Neural progenitor cell (in vitro differentiated cells): ENCODE measurements around the gene TOB1. TPM values are rescaled to one million over a fixed set of nuclear protein-coding genes. Genes with fewer than 3 reads are reported as not detected.
"Not testable (repeated sequence)": the region's sequence is repeated elsewhere in the genome, so short reads cannot be mapped to it uniquely, and the experiment has no call there.

Experiments
- DNase-seq: peaks from one replicate; pipeline ENCODE4 v3.0.0-alpha.2; 2016; ENCODE audit warnings: low spot score
- H2AFZ ChIP-seq: fragments of 200-600 bp; sonication (generic); replicated peaks from 2 replicates; pipeline ENCODE4 v1.6.1; 2016; ENCODE audit warnings: antibody characterized with exemption
- H3F3A ChIP-seq: fragments of 200-600 bp; sonication (generic); 2 replicates; pipeline ENCODE4 v1.6.1; 2016; ENCODE audit warnings: antibody characterized with exemption, low read depth
- H3K27ac ChIP-seq: fragments of 200-600 bp; sonication (generic); 2 replicates; pipeline ENCODE4 v1.5.1; 2016; ENCODE audit warnings: mild to moderate bottlenecking
- H3K27me3 ChIP-seq: fragments of 200-600 bp; sonication (generic); 2 replicates; pipeline ENCODE4 v1.6.1; 2016; ENCODE audit warnings: mild to moderate bottlenecking, moderate library complexity
- H3K36me3 ChIP-seq: fragments of 200-600 bp; sonication (generic); 2 replicates; pipeline ENCODE4 v1.5.1; 2016
- H3K4me1 ChIP-seq: fragments of 200-600 bp; sonication (generic); 2 replicates; pipeline ENCODE4 v1.6.1; 2016; ENCODE audit warnings: mixed run types
- H3K4me2 ChIP-seq: fragments of 200-600 bp; sonication (generic); 2 replicates; pipeline ENCODE4 v1.6.1; 2016
- H3K4me3 ChIP-seq: fragments of 200-600 bp; sonication (generic); 2 replicates; pipeline ENCODE4 v1.5.1; 2016
- H3K79me2 ChIP-seq: fragments of 200-600 bp; sonication (generic); 2 replicates; pipeline ENCODE4 v1.6.1; 2016; ENCODE audit warnings: low read depth
- H3K9ac ChIP-seq: fragments of 200-600 bp; sonication (generic); 2 replicates; pipeline ENCODE4 v1.6.1; 2016
- H3K9me3 ChIP-seq: fragments of 200-600 bp; sonication (generic); 2 replicates; pipeline ENCODE4 v1.5.1; 2016; ENCODE audit warnings: low read depth
- H4K20me1 ChIP-seq: fragments of 200-600 bp; sonication (generic); 2 replicates; pipeline ENCODE4 v1.6.1; 2016; ENCODE audit warnings: low read depth
- H3K27ac Mint-ChIP-seq: 3 replicates; pipeline ENCODE4 v1.8.0; 2021; ENCODE audit warnings: mixed read lengths
- H3K27me3 Mint-ChIP-seq: 2 replicates; pipeline ENCODE4 v1.8.0; 2022; ENCODE audit warnings: low read depth, mild to moderate bottlenecking, inconsistent platforms, moderate library complexity, mixed read lengths; ENCODE audit not compliant: insufficient read depth
- H3K36me3 Mint-ChIP-seq: 3 replicates; pipeline ENCODE4 v1.8.0; 2021; ENCODE audit warnings: mixed read lengths
- H3K4me1 Mint-ChIP-seq: 3 replicates; pipeline ENCODE4 v1.8.0; 2021; ENCODE audit warnings: mixed read lengths
- H3K4me3 Mint-ChIP-seq: 3 replicates; pipeline ENCODE4 v1.8.0; 2021; ENCODE audit warnings: mild to moderate bottlenecking, moderate library complexity, mixed read lengths
- H3K9me3 Mint-ChIP-seq: 3 replicates; pipeline ENCODE4 v1.8.0; 2020; ENCODE audit warnings: mixed read lengths
- CTCF ChIP-seq: fragments of 200-600 bp; sonication (generic); IDR thresholded peaks from 2 replicates; pipeline ENCODE4 v1.5.1; 2017; ENCODE audit warnings: antibody characterized with exemption, mild to moderate bottlenecking
- EZH2 ChIP-seq: fragments of 200-600 bp; sonication (generic); IDR thresholded peaks from 2 replicates; pipeline ENCODE4 v1.6.1; 2017; ENCODE audit warnings: antibody characterized with exemption, mild to moderate bottlenecking, moderate library complexity
- EZH2phosphoT487 ChIP-seq: fragments of 200-600 bp; sonication (generic); IDR thresholded peaks from 2 replicates; pipeline ENCODE4 v1.6.1; 2017; ENCODE audit warnings: antibody characterized with exemption
- total RNA-seq: library from RNA; depleted of rRNA; stranded (reverse); fragments of >200 nt; gene quantifications from 2 replicates; pipeline ENCODE4 v1.2.3, GENCODE V29; 2015; ENCODE audit warnings: low replicate concordance

TOB1 gene
- total RNA-seq, 1 donor from 2014 or later, result 18.2 TPM

DNA sequence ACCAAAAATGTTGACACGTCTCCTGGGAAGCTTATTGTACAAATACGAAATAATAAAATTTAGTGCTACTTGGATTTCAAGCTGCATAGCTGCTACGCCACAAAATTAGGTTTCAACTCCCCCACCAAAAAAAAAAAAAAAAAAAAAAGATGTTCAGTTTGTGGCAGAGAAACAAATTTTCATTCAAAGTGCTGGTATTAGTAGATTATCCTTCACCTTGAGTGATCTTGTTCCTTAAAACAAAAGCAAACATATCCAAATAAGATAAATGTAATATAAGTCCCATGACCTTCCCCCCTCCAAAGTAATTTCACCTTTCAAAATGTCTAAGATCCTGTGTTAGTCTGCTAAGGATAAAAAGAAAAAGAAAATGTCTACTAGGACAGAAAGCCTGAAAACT, 2.2 kb downstream of the TOB1 start:
- H3K4me2 ChIP-seq, result peak overlapping the region; percentile 98
- H3K9me3 Mint-ChIP-seq, result peaks cover 3% of the 10 kb centered on the region
- peaks cover 17% of the 10 kb centered on the region for H3K36me3 ChIP-seq
- peaks cover 73% of the 10 kb centered on the region for H3F3A ChIP-seq
- peaks cover 11% of the 10 kb centered on the region for H3K36me3 Mint-ChIP-seq
- H3K79me2 ChIP-seq, result peaks cover 58% of the 10 kb centered on the region
- peak overlapping the region; percentile 94 for H3K4me3 ChIP-seq
- H3K4me3 Mint-ChIP-seq, result peak overlapping the region; percentile 100
- H4K20me1 ChIP-seq, result peaks cover 47% of the 10 kb centered on the region
- no peak for TF ChIP-seq EZH2
- no peak overlapping the region for H3K27ac ChIP-seq
- peak overlapping the region; percentile 77 for H3K9ac ChIP-seq
- peak overlapping the region; percentile 13 for H3K27ac Mint-ChIP-seq
- peaks cover 33% of the 10 kb centered on the region for H3K4me1 ChIP-seq
- DNase-seq, result no peak
- H3K27me3 Mint-ChIP-seq, result peaks cover 6% of the 10 kb centered on the region
- H2AFZ ChIP-seq, result no peak overlapping the region
- peaks cover 39% of the 10 kb centered on the region for H3K4me1 Mint-ChIP-seq
- H3K27me3 ChIP-seq, result no peaks in the 10 kb centered on the region
- H3K9me3 ChIP-seq, result no peaks in the 10 kb centered on the region

DNA sequence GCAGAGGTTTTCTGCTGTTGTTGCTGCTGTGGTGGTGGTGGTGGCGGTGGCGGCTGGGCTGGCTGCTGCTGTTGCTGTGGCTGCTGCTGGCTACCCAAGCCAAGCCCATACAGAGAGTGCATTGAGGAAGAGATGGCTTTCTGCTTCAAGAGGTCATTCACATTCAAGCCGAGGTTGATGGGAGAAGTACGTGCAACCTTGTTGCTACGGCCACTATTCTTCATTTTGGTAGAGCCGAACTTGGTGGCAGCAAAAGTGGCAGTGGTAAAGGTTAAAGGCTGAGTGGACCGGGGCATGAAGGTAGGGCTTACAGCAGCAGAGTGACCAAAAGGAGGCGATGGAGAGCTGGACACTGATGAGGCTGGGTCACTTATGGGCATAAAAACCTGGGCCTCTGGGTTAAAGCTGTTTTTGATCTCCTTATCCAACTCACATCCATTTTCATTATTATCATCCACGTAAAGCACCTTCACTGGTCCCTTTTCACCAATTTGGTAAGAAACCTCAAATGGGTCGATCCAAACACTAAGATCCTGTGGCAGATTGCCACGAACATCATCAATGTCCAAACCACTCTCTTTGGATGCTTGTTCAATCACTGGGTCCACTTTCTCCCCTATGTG, 2.8 kb downstream of the TOB1 start:
- Histone ChIP-seq H3K4me1 (peaks cover 27% of the 10 kb centered on the region), H4K20me1 (peaks cover 47% of the 10 kb centered on the region), H3K79me2 (peaks cover 52% of the 10 kb centered on the region), H2AFZ (no peak overlapping the region), H3K9me3 (no peaks in the 10 kb centered on the region), H3K9ac (no peak overlapping the region), H3K4me3 (no peak overlapping the region), H3K27me3 (no peaks in the 10 kb centered on the region), H3K4me2 (peak overlapping the region; percentile 98), H3K27ac (no peak overlapping the region), H3K36me3 (peaks cover 17% of the 10 kb centered on the region), H3F3A (peaks cover 67% of the 10 kb centered on the region)
- H3K27ac Mint-ChIP-seq, result no peak overlapping the region
- H3K27me3 Mint-ChIP-seq, result peaks cover 6% of the 10 kb centered on the region
- H3K9me3 Mint-ChIP-seq, result peaks cover 3% of the 10 kb centered on the region
- peak overlapping the region; percentile 100 for H3K4me3 Mint-ChIP-seq
- DNase-seq, result peak; percentile 69
- TF ChIP-seq EZH2, result no peak
- peak; percentile 73 for TF ChIP-seq CTCF
- peaks cover 11% of the 10 kb centered on the region for H3K36me3 Mint-ChIP-seq
- peaks cover 33% of the 10 kb centered on the region for H3K4me1 Mint-ChIP-seq

DNA sequence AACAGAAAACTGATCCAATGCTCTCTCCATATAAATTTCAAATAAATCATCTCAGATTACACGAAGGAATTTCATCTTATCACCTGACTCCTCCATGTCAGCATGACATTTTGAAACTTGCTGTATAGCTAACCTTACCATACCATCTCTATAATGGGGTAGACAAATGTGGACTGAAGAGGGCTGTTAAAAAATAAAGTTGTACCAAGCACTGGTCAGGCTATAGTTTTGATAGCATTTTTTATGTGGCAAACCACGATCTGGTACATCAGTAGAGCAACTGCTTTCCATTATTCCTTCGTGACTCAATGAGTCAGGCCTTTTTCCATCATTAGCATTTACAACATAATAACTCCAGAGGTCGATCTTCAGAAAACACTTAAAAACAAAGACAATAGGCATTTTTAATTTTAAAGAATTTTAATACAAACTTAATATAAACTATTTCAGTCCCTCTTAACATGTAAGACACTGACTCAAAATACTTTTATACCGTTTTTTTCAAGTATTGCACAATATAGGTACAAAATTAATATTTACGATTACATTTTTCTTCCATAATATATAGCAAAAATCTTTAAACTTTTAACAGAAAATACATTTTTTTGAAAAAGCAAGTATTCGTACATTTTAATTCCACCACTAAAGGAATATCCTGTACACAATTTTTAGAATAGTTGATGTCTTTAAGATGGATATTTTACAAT, 4.2 kb downstream of the TOB1 start:
- Histone ChIP-seq H3K9ac (no peak overlapping the region), H3K79me2 (peaks cover 48% of the 10 kb centered on the region), H3K36me3 (peaks cover 17% of the 10 kb centered on the region), H3K27ac (no peak overlapping the region), H3K4me2 (no peak overlapping the region), H3K4me3 (no peak overlapping the region), H4K20me1 (peaks cover 47% of the 10 kb centered on the region), H3K4me1 (peaks cover 24% of the 10 kb centered on the region), H3F3A (peaks cover 54% of the 10 kb centered on the region), H3K27me3 (no peaks in the 10 kb centered on the region), H2AFZ (no peak overlapping the region), H3K9me3 (no peaks in the 10 kb centered on the region)
- peaks cover 3% of the 10 kb centered on the region for H3K9me3 Mint-ChIP-seq
- no peak for TF ChIP-seq CTCF
- peaks cover 11% of the 10 kb centered on the region for H3K36me3 Mint-ChIP-seq
- peaks cover 3% of the 10 kb centered on the region for H3K27me3 Mint-ChIP-seq
- H3K27ac Mint-ChIP-seq, result no peak overlapping the region
- DNase-seq, result no peak
- peaks cover 23% of the 10 kb centered on the region for H3K4me1 Mint-ChIP-seq
- H3K4me3 Mint-ChIP-seq, result no peak overlapping the region

DNA sequence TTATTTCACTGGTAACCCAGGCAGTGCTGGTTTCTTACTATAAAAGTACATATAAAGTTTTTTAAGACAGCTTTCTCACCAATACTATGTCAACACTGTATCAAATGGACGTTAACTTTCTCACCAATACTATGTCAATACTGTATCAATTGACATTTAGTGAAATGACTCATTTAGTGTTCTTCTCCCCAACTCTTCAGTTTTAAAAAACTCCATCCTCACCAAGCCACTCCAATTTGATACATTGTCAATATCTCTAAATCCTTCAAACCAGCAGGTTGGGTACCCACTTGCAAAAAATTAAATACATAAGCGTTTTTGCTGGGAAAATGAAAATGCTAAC, 4.8 kb downstream of the TOB1 start:
- no peak overlapping the region for H3K27ac ChIP-seq
- TF ChIP-seq CTCF, result no peak
- TF ChIP-seq EZH2phosphoT487, result no peak
- no peak for TF ChIP-seq EZH2

GRCh38 chr17:50859727-50860126, 6.4 kb downstream of the TOB1 start:
- H3K9me3 Mint-ChIP-seq, H3K4me3 ChIP-seq, H3K4me2 ChIP-seq, H3K27ac ChIP-seq, H3K27me3 Mint-ChIP-seq, H3K9ac ChIP-seq, H2AFZ ChIP-seq, H3K9me3 ChIP-seq, DNase-seq, H3K4me3 Mint-ChIP-seq, H3K36me3 Mint-ChIP-seq, H3K27ac Mint-ChIP-seq, H3K27me3 ChIP-seq: not testable (repeated sequence)
- H3F3A ChIP-seq, result peaks cover 36% of the 10 kb centered on the region
- H3K79me2 ChIP-seq, result peaks cover 34% of the 10 kb centered on the region
- peaks cover 24% of the 10 kb centered on the region for H3K4me1 ChIP-seq
- H3K36me3 ChIP-seq, result peaks cover 17% of the 10 kb centered on the region
- H4K20me1 ChIP-seq, result peaks cover 40% of the 10 kb centered on the region
- H3K4me1 Mint-ChIP-seq, result peaks cover 19% of the 10 kb centered on the region

More for the DNA sequence above, 4.8 kb downstream of the TOB1 start:
- H3K9me3 Mint-ChIP-seq, result peaks cover 3% of the 10 kb centered on the region
- Histone ChIP-seq H2AFZ (no peak overlapping the region), H3K79me2 (peaks cover 48% of the 10 kb centered on the region), H3K9ac (no peak overlapping the region), H3K36me3 (peaks cover 17% of the 10 kb centered on the region), H3K4me3 (no peak overlapping the region), H3K4me1 (peaks cover 24% of the 10 kb centered on the region), H4K20me1 (peaks cover 47% of the 10 kb centered on the region), H3K9me3 (no peaks in the 10 kb centered on the region), H3K4me2 (no peak overlapping the region), H3K27me3 (no peaks in the 10 kb centered on the region), H3F3A (peaks cover 47% of the 10 kb centered on the region)
- peaks cover 23% of the 10 kb centered on the region for H3K4me1 Mint-ChIP-seq
- no peak overlapping the region for H3K27ac Mint-ChIP-seq
- no peak for DNase-seq
- H3K27me3 Mint-ChIP-seq, result peaks cover 3% of the 10 kb centered on the region
- H3K4me3 Mint-ChIP-seq, result no peak overlapping the region
- H3K36me3 Mint-ChIP-seq, result peaks cover 11% of the 10 kb centered on the region
